GM12891 (cell line): ENCODE data around the gene BAK1.

Source experiments
- PAX5 ChIP-seq: IDR thresholded peaks from 2 replicates; pipeline ENCODE4 v1.6.1; 2011; ENCODE audit warnings: low read length, moderate library complexity, mild to moderate bottlenecking; ENCODE audit not compliant: insufficient read depth, severe bottlenecking
- POLR2A ChIP-seq: IDR thresholded peaks from 2 replicates; pipeline ENCODE4 v1.6.1; 2011; ENCODE audit warnings: low read depth, low read length, control low read depth
- POLR2AphosphoS5 ChIP-seq: IDR thresholded peaks from 2 replicates; pipeline ENCODE4 v1.6.1; 2011; ENCODE audit warnings: low read depth, low read length, control low read depth
- POU2F2 ChIP-seq: IDR thresholded peaks from 2 replicates; pipeline ENCODE4 v1.6.1; 2011; ENCODE audit warnings: low read depth, mild to moderate bottlenecking, control low read depth, low read length, moderate library complexity
- SPI1 ChIP-seq: IDR thresholded peaks from 2 replicates; pipeline ENCODE4 v1.6.1; 2011; ENCODE audit warnings: low read depth, low read length, control low read depth
- TAF1 ChIP-seq: IDR thresholded peaks from 2 replicates; pipeline ENCODE4 v1.6.1; 2011; ENCODE audit warnings: low read depth, low read length, control low read depth

DNA sequence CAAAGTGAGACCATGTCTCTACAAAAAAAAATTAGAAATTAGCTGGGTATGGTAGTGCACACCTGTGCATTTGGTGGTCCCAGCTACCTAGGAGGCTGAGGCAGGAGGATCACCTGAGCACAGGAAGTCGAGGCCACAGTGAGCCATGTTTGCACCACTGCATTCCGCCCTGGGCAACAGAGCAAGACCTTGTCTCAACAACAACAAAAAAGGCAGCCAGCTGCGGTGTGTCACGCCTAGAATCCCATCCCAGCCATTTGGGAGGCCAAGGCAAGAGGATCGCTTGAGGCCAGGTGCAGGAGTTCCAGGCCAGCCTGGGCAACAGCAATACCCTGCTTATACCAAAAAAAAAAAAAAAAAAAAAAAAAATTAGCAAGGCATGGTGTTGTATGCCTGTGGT, 1.1 kb upstream of the BAK1 start:
- TF ChIP-seq TAF1 (no peak), POLR2AphosphoS5 (no peak), POLR2A (no peak), SPI1 (no peak), PAX5 (no peak), POU2F2 (no peak)
